Large intestine (tissue), 3 donors: ENCODE data around the gene GGCT. TPM values are rescaled to one million over a fixed set of nuclear protein-coding genes. Genes with fewer than 3 reads are reported as not detected.
"Not testable (repeated sequence)": the region's sequence is repeated elsewhere in the genome, so short reads cannot be mapped to it uniquely, and the experiment has no call there.

Experiments used
- DNase-seq, 2 donors: peaks; one replicate each; pipeline versions ENCODE4 v3.0.0 to v3.0.0-alpha.2; 2013
- H3K27ac ChIP-seq: one replicate; pipeline ENCODE4 v1.5.1; 2013; ENCODE audit warnings: low read length
- H3K27me3 ChIP-seq: 2 replicates; pipeline ENCODE4 v1.6.1; 2013; ENCODE audit warnings: low read length; ENCODE audit not compliant: control insufficient read depth, insufficient read depth
- H3K36me3 ChIP-seq: 2 replicates; pipeline ENCODE4 v1.6.1; 2013; ENCODE audit warnings: low read length; ENCODE audit not compliant: control insufficient read depth, insufficient read depth
- H3K4me1 ChIP-seq: one replicate; pipeline ENCODE4 v1.6.1; 2013; ENCODE audit warnings: low read length; ENCODE audit not compliant: control insufficient read depth, insufficient read depth
- H3K4me3 ChIP-seq: one replicate; pipeline ENCODE4 v1.5.1; 2013; ENCODE audit warnings: low read length
- H3K9me3 ChIP-seq: one replicate; pipeline ENCODE4 v1.6.1; 2013; ENCODE audit warnings: mild to moderate bottlenecking, low read depth, low read length, moderate library complexity; ENCODE audit not compliant: control insufficient read depth
- WGBS: methylation state at CpG from one replicate; pipeline ENCODE4 v1.1.5; 2013; ENCODE audit warnings: low lambda C conversion rate; ENCODE audit not compliant: insufficient coverage; 5-methylcytosine and 5-hydroxymethylcytosine counted together
- polyA plus RNA-seq: library from polyadenylated mRNA; unstranded; fragments of 120-200 nt; gene quantifications from one replicate; pipeline ENCODE4 v1.2.1, GENCODE V29; 2013

The GGCT gene
- polyA plus RNA-seq, 1 donor: 64.6 TPM

GRCh38 chr7:30509171-30509857 is 4.7 kb upstream of the GGCT start:
- not testable (repeated sequence) for H3K4me3 ChIP-seq, DNase-seq, H3K36me3 ChIP-seq, H3K4me1 ChIP-seq, H3K9me3 ChIP-seq, H3K27ac ChIP-seq, H3K27me3 ChIP-seq
- 0% methylated on average over 1 of the region's 9 CpGs for WGBS

GRCh38 chr7:30507346-30507900 is 2.8 kb upstream of the GGCT start:
- WGBS: no CpG with 5 or more reads among the region's 9 CpGs
- DNase-seq, H3K4me1 ChIP-seq, H3K27me3 ChIP-seq, H3K9me3 ChIP-seq, H3K36me3 ChIP-seq, H3K27ac ChIP-seq, H3K4me3 ChIP-seq: not testable (repeated sequence)

DNA sequence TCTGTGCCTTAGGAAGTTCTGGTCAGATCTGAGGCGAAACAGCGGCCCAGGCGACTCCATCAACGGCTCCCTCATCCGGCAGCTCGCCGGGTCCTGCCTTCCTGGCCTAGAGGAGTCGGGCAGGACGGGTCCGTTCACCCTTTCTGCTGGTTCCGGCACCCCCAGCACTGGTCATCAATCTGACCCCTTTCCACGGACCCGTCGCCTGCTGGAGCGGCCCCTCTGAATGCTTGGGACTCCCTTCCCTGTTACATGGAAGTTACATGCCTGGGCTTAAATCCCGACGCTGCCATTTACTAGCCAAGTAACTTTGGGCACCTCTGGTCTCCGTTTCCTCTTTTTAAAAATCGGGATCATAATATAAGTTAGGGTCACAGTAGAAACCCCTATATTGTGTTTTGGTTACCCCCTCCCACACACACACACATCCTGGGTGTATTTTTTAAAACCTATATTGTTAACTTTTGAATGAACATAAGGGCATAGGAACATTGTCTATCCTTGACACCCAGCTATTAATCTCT is 607 bp upstream of the GGCT start:
- DNase-seq: no peak
- Histone ChIP-seq H3K4me3 (peak overlapping the region; percentile 92), H3K9me3 (no peaks in the 10 kb centered on the region), H3K36me3 (no peaks in the 10 kb centered on the region), H3K27me3 (no peaks in the 10 kb centered on the region), H3K4me1 (peaks cover 7% of the 10 kb centered on the region), H3K27ac (peak overlapping the region; percentile 79)
- WGBS: 100% methylated on average over 2 of the region's 19 CpGs

DNA sequence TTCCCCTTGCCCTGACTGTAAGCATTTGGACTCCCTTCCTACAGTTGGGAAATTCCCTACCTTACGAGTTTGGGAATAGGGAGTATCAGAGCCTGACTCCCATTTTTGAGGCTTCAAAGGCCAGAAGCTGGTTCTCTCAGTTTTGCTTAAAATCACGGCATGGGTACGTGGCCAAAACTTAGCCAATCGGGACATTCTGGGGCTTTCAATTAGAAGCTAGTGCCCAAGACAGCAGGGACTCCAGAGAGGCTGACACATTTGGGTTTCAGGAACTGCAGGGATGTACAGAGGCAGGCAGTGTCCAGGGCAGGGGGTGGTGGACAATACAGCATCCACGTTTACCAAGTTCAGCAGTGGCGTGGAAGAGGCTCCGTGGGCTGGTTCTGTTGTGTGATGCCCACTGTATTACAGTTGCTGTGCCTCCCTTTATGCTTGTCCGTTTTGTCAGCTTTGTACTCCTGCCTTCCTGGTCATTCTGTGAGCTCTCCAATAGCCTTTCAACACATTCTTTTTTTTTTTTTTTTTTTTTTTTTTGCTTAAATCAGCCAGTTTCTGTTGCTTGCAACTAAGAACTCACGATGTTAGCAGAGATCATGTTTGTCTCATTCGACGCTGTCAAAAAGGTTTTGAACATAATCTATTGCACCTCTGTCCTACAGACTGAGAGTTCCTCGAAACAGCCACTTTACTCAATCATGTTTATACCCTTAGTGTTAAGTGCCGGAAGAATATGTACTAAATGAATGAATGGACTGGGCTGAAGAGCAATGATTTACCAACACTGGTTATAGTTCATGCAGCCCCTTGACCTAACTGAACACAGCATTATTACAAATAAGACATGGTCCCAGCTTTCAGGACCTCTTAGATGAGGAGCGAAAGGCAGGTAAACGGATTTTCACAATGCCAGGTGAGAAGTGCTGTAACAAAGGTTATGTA is 1.1 kb downstream of the GGCT start:
- Histone ChIP-seq H3K27ac (peak overlapping the region; percentile 77), H3K4me3 (peak overlapping the region; percentile 92), H3K4me1 (peaks cover 6% of the 10 kb centered on the region), H3K36me3 (peaks cover 4% of the 10 kb centered on the region), H3K9me3 (no peaks in the 10 kb centered on the region), H3K27me3 (no peaks in the 10 kb centered on the region)
- no CpG with 5 or more reads among the region's 15 CpGs for WGBS
- DNase-seq: no peak

GRCh38 chr7:30502470-30503251 is 2.0 kb downstream of the GGCT start:
- Histone ChIP-seq H3K9me3 (no peaks in the 10 kb centered on the region), H3K36me3 (peaks cover 8% of the 10 kb centered on the region), H3K27me3 (no peaks in the 10 kb centered on the region), H3K4me1 (peaks cover 6% of the 10 kb centered on the region), H3K27ac (no peak overlapping the region), H3K4me3 (no peak overlapping the region)
- 100% methylated on average over 2 of the region's 2 CpGs for WGBS
- DNase-seq: no peak

- WGBS: no CpG with 5 or more reads among the region's 5 CpGs
- H3K4me1 ChIP-seq: peaks cover 6% of the 10 kb centered on the region
- H3K27me3 ChIP-seq: no peaks in the 10 kb centered on the region
- H3K9me3 ChIP-seq: no peaks in the 10 kb centered on the region
- peaks cover 16% of the 10 kb centered on the region for H3K36me3 ChIP-seq
- DNase-seq: no peak
- no peak overlapping the region for H3K27ac ChIP-seq
- H3K4me3 ChIP-seq: no peak overlapping the region
Observed at GRCh38 chr7:30501264-30501663, 3.4 kb downstream of the GGCT start.

DNA sequence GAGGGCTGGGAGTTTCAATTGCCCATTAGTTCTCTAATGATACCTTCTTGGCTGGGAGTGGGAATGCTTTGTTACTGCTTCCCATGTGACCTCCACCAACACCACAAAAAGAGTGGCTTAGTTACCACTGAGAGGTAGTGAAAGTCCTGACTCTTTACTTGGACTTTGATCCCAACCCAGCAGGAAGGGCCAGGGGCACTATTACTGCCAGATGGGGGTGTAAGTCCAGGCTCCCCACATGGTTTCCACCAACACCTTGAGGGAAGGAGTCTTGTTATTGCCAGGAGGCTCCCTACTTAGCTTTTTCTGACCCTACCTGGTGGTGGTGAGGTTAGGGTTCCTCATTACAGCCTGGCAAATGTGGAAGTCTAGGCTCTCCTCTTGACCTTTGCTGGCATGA is 11.4 kb downstream of the GGCT start:
- H3K27ac ChIP-seq: no peak overlapping the region
- H3K27me3 ChIP-seq: no peaks in the 10 kb centered on the region
- peaks cover 9% of the 10 kb centered on the region for H3K36me3 ChIP-seq
- no peak overlapping the region for H3K4me3 ChIP-seq
- peaks cover 6% of the 10 kb centered on the region for H3K4me1 ChIP-seq
- DNase-seq: peak; percentile 56 to 84
- H3K9me3 ChIP-seq: no peaks in the 10 kb centered on the region

DNA sequence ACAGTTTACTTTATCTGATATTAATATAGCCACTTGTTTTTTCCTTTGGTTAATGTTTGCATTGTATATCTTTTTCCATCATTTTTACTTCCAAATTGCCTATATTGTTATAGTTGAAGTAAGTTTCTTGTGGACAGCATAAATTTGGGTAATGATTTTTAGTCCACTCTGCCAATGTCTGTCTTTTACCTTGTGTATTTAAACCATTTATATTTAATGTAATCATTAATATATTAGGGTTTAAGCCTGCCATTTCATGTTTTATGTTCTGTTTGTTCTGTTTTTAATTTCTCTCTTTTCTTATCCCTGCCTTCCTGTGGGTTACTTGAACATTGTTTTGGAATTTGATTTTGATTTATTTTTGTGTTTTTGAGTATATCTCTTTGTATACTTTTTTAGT is 13.2 kb downstream of the GGCT start:
- H3K27me3 ChIP-seq: no peaks in the 10 kb centered on the region
- DNase-seq: no peak
- H3K4me3 ChIP-seq: no peak overlapping the region
- H3K36me3 ChIP-seq: peaks cover 1% of the 10 kb centered on the region
- no peak overlapping the region for H3K27ac ChIP-seq
- no peaks in the 10 kb centered on the region for H3K9me3 ChIP-seq
- peaks cover 6% of the 10 kb centered on the region for H3K4me1 ChIP-seq

DNA sequence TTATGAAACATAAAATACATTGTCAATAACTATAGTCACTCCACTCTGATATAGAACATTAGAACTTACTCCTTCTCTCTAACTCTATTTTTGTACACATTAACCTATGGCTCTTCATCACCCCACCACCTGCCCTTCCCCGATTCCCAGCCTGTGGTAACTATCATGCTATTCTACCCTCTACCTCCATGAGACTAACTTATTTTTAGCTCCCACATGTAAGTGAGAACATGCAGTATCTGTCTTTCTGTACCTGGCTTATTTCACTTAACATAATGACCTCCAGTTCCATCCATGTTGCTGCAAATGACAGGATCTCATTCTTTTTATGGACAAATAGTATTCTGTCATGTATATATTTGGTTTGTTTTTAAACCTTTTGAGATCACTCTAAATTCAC is 17.3 kb downstream of the GGCT start:
- no peak for DNase-seq
- H3K27ac ChIP-seq: no peak overlapping the region
- H3K9me3 ChIP-seq: no peaks in the 10 kb centered on the region
- H3K4me3 ChIP-seq: no peak overlapping the region
- no peaks in the 10 kb centered on the region for H3K4me1 ChIP-seq
- H3K27me3 ChIP-seq: no peaks in the 10 kb centered on the region
- whole genome bisulfite sequencing: no CpG with 5 or more reads among the region's 1 CpG
- no peaks in the 10 kb centered on the region for H3K36me3 ChIP-seq

- H3K36me3 ChIP-seq: no peaks in the 10 kb centered on the region
- 57% methylated on average over 1 of the region's 1 CpG for WGBS
- DNase-seq: no peak
- no peak overlapping the region for H3K27ac ChIP-seq
- no peaks in the 10 kb centered on the region for H3K4me1 ChIP-seq
- H3K27me3 ChIP-seq: no peaks in the 10 kb centered on the region
- no peaks in the 10 kb centered on the region for H3K9me3 ChIP-seq
- H3K4me3 ChIP-seq: no peak overlapping the region
Observed at GRCh38 chr7:30485667-30486066, 19.0 kb downstream of the GGCT start.
